DND-41 (cell line): ENCODE measurements around the gene CLOCK.

Source experiments
- CTCF ChIP-seq: IDR thresholded peaks from 2 replicates; pipeline ENCODE4 v1.5.1; 2012; ENCODE audit warnings: borderline replicate concordance, low read length, moderate library complexity, mild to moderate bottlenecking; ENCODE audit not compliant: poor library complexity, severe bottlenecking; ENCODE audit errors: extremely low read depth
- EZH2 ChIP-seq: IDR thresholded peaks from 3 replicates; pipeline ENCODE4 v1.6.1; 2012; ENCODE audit warnings: borderline replicate concordance, low read depth, mild to moderate bottlenecking, moderate library complexity, low read length, inconsistent platforms; ENCODE audit not compliant: severe bottlenecking

- no peak for TF ChIP-seq CTCF
- no peak for TF ChIP-seq EZH2
Measured at GRCh38 chr4:55510685-55511084, 36.0 kb downstream of the CLOCK start.
